Smooth muscle cell of the coronary artery (primary cell): ENCODE results near the gene QARS1. TPM values are rescaled to one million over a fixed set of nuclear protein-coding genes. Genes with fewer than 3 reads are reported as not detected.

Experiments used
- total RNA-seq: library from RNA; depleted of rRNA; stranded (reverse); fragments of >200 nt; gene quantifications from 2 replicates; pipeline ENCODE4 v1.2.3, GENCODE V29; 2014; ENCODE audit warnings: low replicate concordance

The QARS1 gene
- 299 and 321 TPM in 2 replicates for total RNA-seq

DNA sequence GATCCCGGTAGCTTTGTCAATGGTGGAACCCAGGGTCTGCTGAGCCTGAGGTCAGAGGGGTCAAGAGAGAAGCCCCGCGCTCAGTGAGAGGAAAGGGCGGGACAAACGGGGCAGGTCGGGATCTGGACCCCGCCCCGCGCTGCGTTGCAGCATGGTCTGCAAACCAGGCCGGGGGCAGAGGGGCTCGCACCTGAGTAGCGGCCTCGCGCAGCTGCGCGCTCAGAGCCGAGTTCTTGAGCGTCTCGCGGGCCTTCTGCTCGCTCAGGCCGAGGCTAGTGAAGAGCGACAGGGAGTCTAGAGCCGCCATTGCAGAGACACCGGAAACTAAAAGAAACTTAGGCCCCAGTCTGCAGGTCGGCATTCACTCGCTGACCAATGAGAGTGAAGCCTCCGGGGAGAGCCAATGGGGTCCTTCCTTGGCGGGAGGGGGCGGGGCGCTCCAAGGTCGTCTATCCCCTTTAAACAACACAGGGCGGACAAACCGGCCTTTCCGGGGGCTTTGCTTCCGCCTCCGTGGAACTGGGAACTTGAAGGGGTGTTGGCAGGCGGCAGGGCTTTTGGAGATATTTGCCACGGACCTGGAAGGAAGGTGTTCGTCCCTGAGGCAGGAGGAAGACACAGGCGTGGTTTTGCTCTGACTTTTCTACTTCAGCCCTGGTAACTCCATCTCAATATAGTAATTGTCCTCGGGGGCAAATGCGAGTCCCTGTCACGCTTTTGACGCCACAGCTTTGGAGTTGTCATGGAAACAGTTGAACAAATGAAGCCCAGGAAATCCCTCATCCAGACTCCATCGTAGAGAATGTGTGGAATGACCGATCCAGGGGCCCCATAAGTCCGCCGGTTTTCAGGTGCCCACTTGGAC, at the start of gene QARS1:
Gene QARS1 (minus strand): TSS at position 331 of the 865 bp plus-strand sequence. CDS start 24 bp downstream, at position 307.

DNA sequence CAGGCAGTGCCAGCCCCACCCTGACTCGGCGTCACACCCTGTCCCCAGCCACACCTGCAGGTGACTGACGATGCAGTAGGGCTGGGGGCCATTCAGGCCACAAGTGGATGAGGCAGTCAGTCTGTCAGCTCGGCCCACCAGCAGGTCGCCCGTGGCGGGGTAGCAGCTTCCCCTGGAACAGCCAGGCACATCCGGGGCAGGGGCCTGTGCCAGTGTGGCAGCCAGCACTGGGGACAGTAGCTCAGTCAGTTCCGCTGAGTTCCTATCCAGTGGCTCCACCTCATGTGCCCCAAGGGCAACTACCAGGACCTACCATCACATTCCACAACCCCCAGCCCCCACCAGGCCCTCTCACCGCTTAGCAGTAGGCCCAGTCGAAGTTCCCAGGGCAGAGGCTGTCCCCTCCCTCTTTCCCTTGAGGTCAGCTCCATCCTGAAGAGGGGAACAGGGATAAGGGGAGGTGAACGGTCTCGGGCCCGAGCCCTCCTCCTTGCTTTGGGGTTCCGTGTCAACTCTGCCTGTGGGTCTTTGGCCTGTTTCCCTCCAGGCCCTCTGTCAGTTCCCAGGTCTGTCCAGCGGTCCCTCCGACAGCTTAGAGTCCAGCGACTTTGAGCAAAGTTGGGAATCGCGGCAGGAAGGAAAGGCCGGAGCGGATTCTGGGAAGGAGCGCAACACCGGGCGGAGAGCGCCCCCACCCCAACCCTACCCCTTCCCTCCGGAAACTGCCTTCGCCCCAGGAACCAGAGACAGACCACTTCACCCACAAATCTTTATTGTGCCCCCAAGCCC, 28.1 kb upstream of the QARS1 start, which contains the start of gene LAMB2:
Gene LAMB2 (minus strand): TSS at position 614 of the 789 bp plus-strand sequence. CDS start 183 bp downstream, at position 431.

GRCh38 chr3:49120438-49121131, 16.0 kb upstream of the QARS1 start, which contains the start of gene USP19:
Gene USP19, minus strand, starts transcription at chr3:49120823. Its CDS starts 1,678 bp downstream, at chr3:49119145.

GRCh38 chr3:49093853-49094767, 10.4 kb downstream of the QARS1 start, which contains the start of gene QRICH1:
Gene QRICH1, minus strand, starts transcription at chr3:49094071. Its CDS starts 17,054 bp downstream, at chr3:49077017.

Other genes with a start within 250 kb of the QARS1 start
- 26.5 and 26.8 TPM in 2 replicates for gene SLC25A20, start 205.9 kb downstream of the QARS1 start, total RNA-seq
- 60.4 and 83.5 TPM in 2 replicates for gene ARIH2, start 185.9 kb downstream of the QARS1 start, total RNA-seq
- gene P4HTM, start 114.5 kb downstream of the QARS1 start, total RNA-seq = 23.9 and 31.9 TPM in 2 replicates
- gene WDR6, start 97.4 kb downstream of the QARS1 start, total RNA-seq = 72.6 and 112 TPM in 2 replicates
- 43.7 and 57.4 TPM in 2 replicates for gene DALRD3, start 86.2 kb downstream of the QARS1 start, total RNA-seq
- 84.1 and 92.2 TPM in 2 replicates for gene NDUFAF3, start 82.6 kb downstream of the QARS1 start, total RNA-seq
- 433 and 547 TPM in 2 replicates for gene IMPDH2, start 75.4 kb downstream of the QARS1 start, total RNA-seq
- gene QRICH1, start 10.7 kb downstream of the QARS1 start, total RNA-seq = 46.3 and 51.3 TPM in 2 replicates
- gene USP19, start 16.1 kb upstream of the QARS1 start, total RNA-seq = 34.7 and 77.0 TPM in 2 replicates
- 460 and 630 TPM in 2 replicates for gene LAMB2, start 28.3 kb upstream of the QARS1 start, total RNA-seq
- 13.8 and 19.6 TPM in 2 replicates for gene CCDC71, start 61.6 kb upstream of the QARS1 start, total RNA-seq
- 24.7 and 26.5 TPM in 2 replicates for gene KLHDC8B, start 66.8 kb upstream of the QARS1 start, total RNA-seq
- gene C3orf62, start 172.5 kb upstream of the QARS1 start, total RNA-seq = 0.59 and 0.90 TPM in 2 replicates
- 23.2 and 28.2 TPM in 2 replicates for gene USP4, start 235.3 kb upstream of the QARS1 start, total RNA-seq